ENCODE data around the gene PRR14L.

- TF ChIP-seq CTCF (IDR thresholded peaks at IDR 0.05) (no peak), POLR2A (IDR thresholded peaks at IDR 0.05) (no peak), POLR2AphosphoS5 (IDR thresholded peaks at IDR 0.05) (no peak)
Observed at GRCh38 chr22:31647523-31648320, 102.2 kb downstream of the PRR14L start.
